Measurements from ENCODE around the gene MVB12B. TPM values are rescaled to one million over a fixed set of nuclear protein-coding genes. Genes with fewer than 3 reads are reported as not detected.

The MVB12B gene
- total RNA-seq, 4 donors from 2014 or later, result 15.7 to 27.3 (median 22.7) TPM

DNA sequence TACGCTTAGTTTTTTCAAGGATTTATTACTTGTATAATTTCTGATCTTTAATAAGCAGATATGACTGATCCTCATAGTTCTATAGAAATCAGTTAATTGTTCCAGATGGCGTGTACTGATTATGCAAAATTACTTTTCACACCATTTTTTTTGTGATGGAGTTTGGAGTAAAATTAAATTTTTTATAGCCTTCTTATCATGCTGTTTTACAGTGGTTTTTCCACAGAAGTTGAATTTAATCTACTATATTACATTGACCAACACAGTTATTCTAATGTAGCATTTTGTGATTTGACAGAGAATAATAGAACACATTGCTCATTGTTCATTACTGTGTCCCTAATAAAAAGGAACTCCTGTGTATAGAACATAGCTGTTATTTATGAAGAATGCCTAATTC lies 111.1 kb downstream of the MVB12B start:
- H3K4me3 ChIP-seq, result no peak overlapping the region
- in situ Hi-C loops (cut with MboI; ENCODE audit: low pct_ligation_motif_present in 1 of 4, low pct_unique_long_range_greater_than_20kb in 1 of 4, low sequenced_read_pairs in 3 of 4) (no loop called here), intact Hi-C loops (cut with DNase I; ENCODE audit: low total_unique reads) (no loop called here)
- no peaks in the 10 kb centered on the region for H3K9me3 ChIP-seq
- no peaks in the 10 kb centered on the region for H3K4me1 ChIP-seq
- H3K27ac ChIP-seq, result no peak overlapping the region
- no peak for DNase-seq
- H3K27me3 ChIP-seq, result no peaks in the 10 kb centered on the region
- TF ChIP-seq EP300 (IDR thresholded peaks at IDR 0.05; ENCODE audit: low read depth) (no peak), POLR2AphosphoS5 (IDR thresholded peaks at IDR 0.05) (no peak), POLR2A (IDR thresholded peaks at IDR 0.05) (no peak)
- TF ChIP-seq, protein P1, sequence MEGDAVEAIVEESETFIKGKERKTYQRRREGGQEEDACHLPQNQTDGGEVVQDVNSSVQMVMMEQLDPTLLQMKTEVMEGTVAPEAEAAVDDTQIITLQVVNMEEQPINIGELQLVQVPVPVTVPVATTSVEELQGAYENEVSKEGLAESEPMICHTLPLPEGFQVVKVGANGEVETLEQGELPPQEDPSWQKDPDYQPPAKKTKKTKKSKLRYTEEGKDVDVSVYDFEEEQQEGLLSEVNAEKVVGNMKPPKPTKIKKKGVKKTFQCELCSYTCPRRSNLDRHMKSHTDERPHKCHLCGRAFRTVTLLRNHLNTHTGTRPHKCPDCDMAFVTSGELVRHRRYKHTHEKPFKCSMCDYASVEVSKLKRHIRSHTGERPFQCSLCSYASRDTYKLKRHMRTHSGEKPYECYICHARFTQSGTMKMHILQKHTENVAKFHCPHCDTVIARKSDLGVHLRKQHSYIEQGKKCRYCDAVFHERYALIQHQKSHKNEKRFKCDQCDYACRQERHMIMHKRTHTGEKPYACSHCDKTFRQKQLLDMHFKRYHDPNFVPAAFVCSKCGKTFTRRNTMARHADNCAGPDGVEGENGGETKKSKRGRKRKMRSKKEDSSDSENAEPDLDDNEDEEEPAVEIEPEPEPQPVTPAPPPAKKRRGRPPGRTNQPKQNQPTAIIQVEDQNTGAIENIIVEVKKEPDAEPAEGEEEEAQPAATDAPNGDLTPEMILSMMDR (IDR thresholded peaks at IDR 0.05), result no peak
- no peaks in the 10 kb centered on the region for H3K36me3 ChIP-seq
- WGBS, 2 donors (ENCODE audit: low coverage in 1 of 2), result 91 to 99% methylated on average over 2 of the region's 2 CpGs

DNA sequence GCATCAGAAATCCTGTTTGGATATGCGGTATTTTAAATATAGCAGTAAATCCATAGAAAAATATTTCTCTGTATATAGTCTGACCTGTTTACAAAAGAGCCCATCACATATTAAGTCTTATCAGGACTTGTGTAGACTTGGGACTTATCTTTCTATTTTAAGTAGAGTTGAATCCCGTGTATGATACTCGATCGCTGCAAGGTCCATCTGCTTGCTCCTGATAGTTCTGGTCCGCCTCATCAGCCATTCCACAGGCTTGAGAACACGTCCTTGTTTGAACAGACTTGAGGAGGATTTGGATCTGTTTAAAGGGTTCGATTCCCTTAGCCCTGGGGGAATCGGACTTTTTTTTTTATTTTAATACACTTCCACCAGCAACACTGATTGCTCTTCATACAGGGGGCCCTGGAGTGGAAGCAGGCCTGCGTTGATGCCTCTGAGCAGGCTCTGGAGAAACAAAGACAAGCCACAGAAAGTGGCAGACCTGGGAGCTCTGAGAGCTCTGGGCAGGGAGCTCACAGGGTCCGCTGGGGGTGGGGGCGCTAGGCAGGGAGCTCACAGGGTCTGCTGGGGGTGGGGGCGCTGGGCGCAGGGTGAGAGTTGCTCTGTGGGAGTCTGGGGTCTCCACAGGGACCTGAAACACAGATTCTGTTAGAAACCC lies 112.2 kb downstream of the MVB12B start:
- WGBS, 2 donors (ENCODE audit: low coverage in 1 of 2), result 90 to 91% methylated on average over 4 to 13 of the region's 13 CpGs

GRCh38 chr9:126439402-126439765 lies 112.8 kb downstream of the MVB12B start:
- Histone ChIP-seq H3K36me3 (no peaks in the 10 kb centered on the region), H3K9me3 (no peaks in the 10 kb centered on the region), H3K27me3 (no peaks in the 10 kb centered on the region), H3K4me1 (no peaks in the 10 kb centered on the region), H3K4me3 (no peak overlapping the region), H3K27ac (no peak overlapping the region)
- in situ Hi-C loops (cut with MboI; ENCODE audit: low pct_ligation_motif_present in 1 of 4, low pct_unique_long_range_greater_than_20kb in 1 of 4, low sequenced_read_pairs in 3 of 4) (no loop called here), intact Hi-C loops (cut with DNase I; ENCODE audit: low total_unique reads) (no loop called here)
- no peak for DNase-seq
- TF ChIP-seq POLR2A (IDR thresholded peaks at IDR 0.05) (no peak), POLR2AphosphoS5 (IDR thresholded peaks at IDR 0.05) (no peak), EP300 (IDR thresholded peaks at IDR 0.05; ENCODE audit: low read depth) (no peak)
- TF ChIP-seq, protein P1 (IDR thresholded peaks at IDR 0.05), result no peak
- 71 to 80% methylated on average over 5 of the region's 5 CpGs for WGBS, 2 donors (ENCODE audit: low coverage in 1 of 2)

More for the DNA sequence above, 112.2 kb downstream of the MVB12B start:
- Histone ChIP-seq H3K36me3 (no peaks in the 10 kb centered on the region), H3K4me1 (no peaks in the 10 kb centered on the region), H3K27me3 (no peaks in the 10 kb centered on the region), H3K9me3 (no peaks in the 10 kb centered on the region), H3K4me3 (no peak overlapping the region), H3K27ac (no peak overlapping the region)
- in situ Hi-C loops (cut with MboI; ENCODE audit: low pct_ligation_motif_present in 1 of 4, low pct_unique_long_range_greater_than_20kb in 1 of 4, low sequenced_read_pairs in 3 of 4) (no loop called here), intact Hi-C loops (cut with DNase I; ENCODE audit: low total_unique reads) (no loop called here)
- no peak for TF ChIP-seq EP300 (IDR thresholded peaks at IDR 0.05; ENCODE audit: low read depth)
- TF ChIP-seq POLR2A (IDR thresholded peaks at IDR 0.05), result no peak
- TF ChIP-seq, protein P1 (IDR thresholded peaks at IDR 0.05), result no peak
- no peak for TF ChIP-seq POLR2AphosphoS5 (IDR thresholded peaks at IDR 0.05)
- DNase-seq, result no peak

- WGBS, 2 donors (ENCODE audit: low coverage in 1 of 2), result 85 to 91% methylated on average over 5 to 16 of the region's 16 CpGs
- in situ Hi-C loops (cut with MboI; ENCODE audit: low pct_ligation_motif_present in 1 of 4, low pct_unique_long_range_greater_than_20kb in 1 of 4, low sequenced_read_pairs in 3 of 4), result no loop called here
- Histone ChIP-seq H3K27me3 (no peaks in the 10 kb centered on the region), H3K27ac (no peak overlapping the region), H3K4me3 (no peak overlapping the region), H3K36me3 (no peaks in the 10 kb centered on the region), H3K9me3 (no peaks in the 10 kb centered on the region), H3K4me1 (no peaks in the 10 kb centered on the region)
- TF ChIP-seq EP300 (IDR thresholded peaks at IDR 0.05; ENCODE audit: low read depth) (no peak), POLR2A (IDR thresholded peaks at IDR 0.05) (no peak), POLR2AphosphoS5 (IDR thresholded peaks at IDR 0.05) (no peak)
- TF ChIP-seq, protein P1 (IDR thresholded peaks at IDR 0.05), result no peak
- intact Hi-C loops (cut with DNase I; ENCODE audit: low total_unique reads), result no loop called here
- no peak for DNase-seq
Observed at GRCh38 chr9:126439883-126440653, 113.4 kb downstream of the MVB12B start.
